ENCODE results near the gene GPR173.

Gene GPR173

DNA sequence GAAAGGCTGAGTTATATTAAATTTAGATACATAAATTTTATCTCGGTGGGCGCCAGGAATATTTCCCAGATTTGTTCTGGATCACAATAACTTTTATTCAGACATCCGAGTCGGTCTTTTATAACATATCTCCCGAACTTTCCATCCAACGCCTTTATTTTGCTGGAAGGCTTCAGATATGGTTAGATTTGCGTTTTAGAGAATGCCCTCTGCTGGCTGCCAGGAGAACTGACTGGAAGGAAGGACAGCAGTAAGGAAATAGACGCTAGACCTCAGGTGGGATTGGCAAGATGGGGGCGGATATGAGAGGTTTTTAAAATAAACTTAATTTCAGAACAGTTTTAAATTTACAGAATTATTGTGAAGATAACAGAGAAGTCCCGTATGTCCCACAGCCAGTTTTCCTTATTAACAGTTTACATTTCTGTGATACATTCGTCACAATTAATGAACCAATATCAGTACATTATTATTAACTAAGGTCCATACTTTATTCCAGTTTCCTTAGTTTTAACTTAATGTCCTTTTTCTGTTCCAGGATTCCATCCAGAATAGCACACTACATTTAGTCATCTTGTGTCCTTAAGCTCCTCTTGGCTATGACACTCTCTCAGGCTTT lies 40.7 kb downstream of the GPR173 start:
- no peak for DNase-seq (ENCODE audit: low read depth)

DNA sequence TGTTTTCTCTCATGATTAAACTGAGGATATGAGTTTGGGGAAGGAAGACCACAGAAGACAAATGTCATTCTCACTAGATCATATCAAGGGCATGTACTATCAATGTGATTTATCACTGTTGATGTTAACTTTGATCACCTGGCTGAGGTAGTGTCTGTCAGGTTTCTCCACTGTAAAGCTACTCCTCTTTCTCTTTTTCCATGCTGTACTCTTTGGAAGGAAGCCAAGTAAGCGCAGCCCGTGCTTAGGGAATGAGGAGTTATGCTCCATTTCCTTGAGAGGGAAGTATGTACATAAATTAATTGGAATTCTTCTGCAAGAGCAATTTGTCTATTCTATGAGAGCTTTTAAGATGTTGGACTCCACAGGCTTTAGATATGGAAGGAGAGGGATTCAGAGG lies 41.3 kb downstream of the GPR173 start:
- DNase-seq (ENCODE audit: low read depth) = no peak

DNA sequence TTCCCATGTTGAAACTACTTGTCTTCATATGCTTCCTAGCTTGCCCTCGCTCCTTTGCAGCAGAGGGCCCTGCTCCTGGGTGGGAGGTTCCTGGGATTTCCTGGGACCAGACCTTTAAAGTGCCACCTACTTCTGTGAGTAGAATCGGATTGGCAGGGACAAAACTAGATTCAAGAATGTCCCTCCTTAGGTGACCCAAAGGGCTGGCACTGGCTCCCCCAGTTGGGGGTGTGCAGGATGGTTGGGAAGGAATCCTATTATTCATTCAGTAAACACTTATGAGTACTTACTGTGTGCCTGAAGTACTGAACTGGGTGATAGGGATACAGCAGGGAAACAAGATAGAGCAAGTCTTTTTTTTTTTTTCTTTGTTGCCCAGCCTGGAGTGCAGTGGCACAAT lies 42.8 kb downstream of the GPR173 start:
- DNase-seq (ENCODE audit: low read depth) = no peak

- peak; percentile 61 for DNase-seq (ENCODE audit: low read depth)
These were observed 44.6 kb downstream of the GPR173 start for GRCh38 chrX:53093177-53093655.

DNA sequence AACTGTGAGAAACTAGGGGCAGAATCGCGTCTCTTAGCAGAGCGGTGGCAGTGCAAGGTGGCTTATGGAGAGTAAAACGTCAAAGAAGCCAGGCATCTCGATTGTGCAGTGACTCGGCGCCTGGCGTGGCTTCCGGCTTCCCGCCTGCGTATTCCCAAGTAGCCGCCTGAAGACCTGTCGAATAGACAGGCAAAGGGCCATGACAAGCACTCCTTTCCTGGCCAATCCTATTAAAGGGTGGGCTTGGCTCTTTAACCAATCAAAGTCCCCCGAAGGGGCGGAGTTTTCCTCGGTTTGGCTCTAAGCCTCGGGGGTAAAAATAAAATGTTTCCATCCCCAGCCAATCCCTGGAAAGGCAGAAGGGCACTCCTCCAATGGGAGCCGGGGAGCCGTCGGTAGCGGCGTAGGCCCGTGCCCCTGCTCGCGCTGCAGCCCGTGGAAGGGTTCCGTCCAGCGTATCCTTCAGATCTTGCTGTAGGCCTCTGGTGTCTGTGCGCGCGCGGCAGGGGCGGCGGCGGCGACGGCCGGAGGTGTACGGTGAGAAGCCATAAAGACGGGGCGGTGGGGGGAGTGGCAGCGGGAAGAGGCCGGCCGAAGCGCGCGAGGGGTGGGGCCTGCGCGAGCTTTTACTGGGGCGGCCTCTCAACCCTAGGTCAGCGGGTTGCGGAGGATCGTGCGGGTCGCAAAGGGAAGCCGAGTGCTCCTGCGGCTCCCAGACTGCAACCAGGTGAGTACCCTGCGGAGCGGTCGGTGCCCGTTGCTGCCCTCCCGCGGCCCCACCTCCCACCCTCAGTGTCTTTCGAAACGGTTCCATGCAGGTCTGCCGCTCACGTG lies 45.4 kb downstream of the GPR173 start, which contains the start of gene KANTR:
TSS of gene KANTR (plus strand) at position 395 of the 834 bp plus-strand sequence. CDS start 30,131 bp downstream, outside the sequence.
- DNase-seq (ENCODE audit: low read depth) = peak; percentile 60

DNA sequence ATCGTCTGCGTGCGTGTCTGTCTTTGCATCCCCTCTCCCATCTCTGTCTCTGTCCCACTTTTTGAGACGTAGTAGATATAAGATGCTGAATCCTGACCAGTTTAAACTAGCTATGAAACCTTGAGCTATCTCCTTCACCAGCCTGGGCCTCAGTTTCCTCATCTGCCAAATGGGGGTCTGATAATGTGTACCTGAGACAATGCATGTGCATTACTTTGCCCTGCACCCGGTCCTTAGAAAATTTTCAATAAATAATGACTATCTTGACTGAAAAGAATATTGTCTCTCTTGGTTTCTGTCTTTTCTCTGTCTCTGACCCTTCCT lies 46.0 kb downstream of the GPR173 start:
- DNase-seq (ENCODE audit: low read depth) = no peak

DNA sequence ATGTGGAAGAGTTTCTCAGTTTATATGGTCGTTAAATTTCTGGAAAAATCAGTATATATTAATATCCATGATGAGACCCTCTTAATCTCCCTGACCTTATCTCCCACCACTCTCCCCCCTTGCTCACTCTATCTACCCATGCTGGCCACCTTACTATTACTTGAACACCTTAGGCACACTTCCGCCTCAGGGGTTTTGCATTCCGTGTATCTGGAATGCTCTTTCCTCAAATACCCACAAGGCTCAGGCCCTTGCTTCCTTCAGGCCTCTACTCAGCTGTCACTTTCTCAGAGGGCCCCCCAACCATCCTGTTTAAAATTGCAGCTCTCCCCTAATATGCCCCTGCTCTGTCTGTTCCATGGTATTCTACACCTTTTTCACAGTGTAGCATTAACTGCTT lies 47.2 kb downstream of the GPR173 start:
- no peak for DNase-seq (ENCODE audit: low read depth)

DNA sequence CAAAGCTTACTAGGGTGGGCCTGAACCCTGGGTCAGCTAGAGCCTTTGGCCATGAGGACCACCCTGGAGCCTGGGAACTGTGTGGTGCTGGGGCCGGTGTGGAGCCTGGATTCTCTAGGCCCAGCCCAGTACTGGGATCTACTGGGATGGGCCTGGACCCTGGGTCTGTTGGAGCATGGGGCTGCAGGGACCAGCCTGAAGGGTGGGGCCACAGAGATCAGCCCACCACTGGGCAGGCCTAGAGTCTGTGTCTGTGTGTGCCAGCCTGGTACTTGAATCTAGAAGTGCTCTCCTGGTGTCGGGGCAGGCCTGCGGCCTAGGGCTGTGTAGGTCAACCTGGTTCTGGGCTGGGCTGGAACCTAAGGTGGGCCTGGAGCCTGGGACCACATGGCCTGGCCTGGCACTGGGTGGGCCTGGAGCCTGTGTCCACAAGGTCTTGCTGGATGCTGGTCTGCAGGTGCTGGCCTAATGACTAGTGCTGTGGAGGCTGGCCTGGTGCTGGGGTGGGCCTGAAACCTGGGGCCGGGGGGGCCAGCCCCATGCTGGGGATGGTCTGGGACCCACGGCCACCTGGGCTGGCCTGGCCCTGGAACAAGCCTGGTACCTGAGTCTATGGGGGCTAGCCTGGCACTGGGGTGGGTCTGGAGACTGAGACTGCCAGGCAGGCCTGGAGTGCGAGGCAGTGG lies 66.4 kb downstream of the GPR173 start:
- DNase-seq (ENCODE audit: low read depth) = no peak

DNA sequence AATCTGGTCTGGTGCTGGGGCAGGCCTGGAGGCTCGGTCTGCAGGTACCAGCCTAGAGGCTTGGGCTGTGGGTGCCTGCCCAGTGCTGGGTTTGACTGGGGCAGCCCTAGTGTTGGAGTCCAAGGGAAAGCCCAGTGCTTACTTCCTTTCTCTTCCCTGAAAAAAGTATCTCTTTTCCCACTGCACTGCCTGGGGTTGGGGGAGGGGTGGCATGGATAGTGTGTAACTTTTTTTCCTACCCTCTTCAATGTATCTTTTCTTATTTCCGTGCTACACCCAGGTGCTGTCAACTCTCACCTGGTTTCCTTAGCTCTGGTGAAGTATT lies 66.9 kb downstream of the GPR173 start:
- DNase-seq (ENCODE audit: low read depth) = no peak

DNA sequence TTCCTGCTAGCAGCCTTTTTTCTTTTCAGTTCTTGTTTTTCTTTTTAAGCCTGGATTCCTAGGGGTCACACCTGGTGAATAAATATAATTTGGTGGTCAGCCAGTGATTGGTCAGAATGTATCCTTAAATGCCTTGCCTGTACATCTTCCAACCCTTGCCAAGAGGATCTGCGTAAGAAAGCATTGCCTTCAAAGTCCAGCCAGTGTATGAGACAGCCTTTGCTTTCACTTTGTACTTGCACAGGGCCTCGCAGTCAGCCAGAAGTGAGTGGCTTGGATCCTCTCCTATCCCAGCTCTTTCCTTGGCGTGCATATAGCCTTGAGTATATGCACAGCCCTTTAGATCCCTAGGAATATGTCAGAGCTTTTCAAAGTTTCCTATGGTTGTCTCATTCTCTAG lies 67.5 kb downstream of the GPR173 start:
- DNase-seq (ENCODE audit: low read depth) = no peak

DNA sequence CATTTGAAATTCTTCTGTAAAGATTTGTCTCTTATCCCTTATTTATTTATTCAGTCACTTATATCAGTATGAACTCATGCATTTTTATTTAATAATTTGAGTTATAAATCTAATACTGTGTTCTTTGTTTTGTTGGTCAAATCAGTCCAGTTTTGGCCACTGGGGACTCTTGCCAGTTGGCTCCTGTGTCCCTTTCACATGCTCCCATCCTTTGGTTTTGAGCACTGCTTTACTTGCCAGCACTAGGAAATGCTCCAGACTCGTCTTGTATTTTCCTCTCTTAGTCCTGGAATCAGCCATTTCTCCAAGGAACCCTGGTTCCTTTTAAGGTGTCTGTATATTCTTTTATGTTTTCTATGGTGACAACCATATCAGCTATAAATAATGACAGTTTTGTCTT lies 73.4 kb downstream of the GPR173 start:
- no peak for DNase-seq (ENCODE audit: low read depth)

- no peak for DNase-seq (ENCODE audit: low read depth)
These were observed 76.9 kb downstream of the GPR173 start for GRCh38 chrX:53125506-53125905.

- DNase-seq (ENCODE audit: low read depth) = no peak
These were observed 77.8 kb downstream of the GPR173 start for GRCh38 chrX:53126377-53126776.

- no peak for DNase-seq (ENCODE audit: low read depth)
These were observed 79.6 kb downstream of the GPR173 start for GRCh38 chrX:53128097-53128749.
